Brain microvascular endothelial cell (primary cell): Measurements from ENCODE around the gene SLC25A34.

Experiments used
- DNase-seq: peaks from one replicate; pipeline ENCODE4 v3.0.0-alpha.2; 2020
- H3K27ac ChIP-seq: fragments of 250-450 bp; sonication (Bioruptor Pico); 2 replicates; pipeline ENCODE4 v1.5.1; 2020; ENCODE audit warnings: mild to moderate bottlenecking, moderate library complexity
- H3K27me3 ChIP-seq: fragments of 250-450 bp; sonication (Bioruptor Pico); replicated peaks from 2 replicates; pipeline ENCODE4 v1.5.1; 2020; ENCODE audit warnings: mild to moderate bottlenecking
- H3K36me3 ChIP-seq: fragments of 250-450 bp; sonication (Bioruptor Pico); replicated peaks from 2 replicates; pipeline ENCODE4 v1.5.1; 2020; ENCODE audit warnings: mild to moderate bottlenecking
- H3K4me3 ChIP-seq: 2 replicates; pipeline ENCODE4 v1.5.1; 2011; ENCODE audit warnings: low read depth, mild to moderate bottlenecking, control low read depth, low read length, moderate library complexity
- CTCF ChIP-seq: IDR thresholded peaks from 2 replicates; pipeline ENCODE4 v1.5.1; 2011; ENCODE audit warnings: low read depth, mild to moderate bottlenecking, moderate library complexity, low read length, control low read depth, inconsistent platforms; ENCODE audit errors: missing control alignments
- in situ Hi-C: cut with HindIII; loops from 2 replicates; pipeline ENCODE4 v1.10.0; 2017; ENCODE audit warnings: low sequenced_read_pairs, low pct_ligation_motif_present

Gene SLC25A34

GRCh38 chr1:15734901-15735300, 1.2 kb upstream of the SLC25A34 start:
- DNase-seq, result no peak
- in situ Hi-C loops, result no loop called here
- no peaks in the 10 kb centered on the region for H3K27me3 ChIP-seq
- no peak overlapping the region for H3K27ac ChIP-seq
- H3K36me3 ChIP-seq, result peaks cover 42% of the 10 kb centered on the region
- H3K4me3 ChIP-seq, result no peak overlapping the region
- TF ChIP-seq CTCF, result no peak

GRCh38 chr1:15735304-15736037, 587 bp upstream of the SLC25A34 start:
- DNase-seq, result no peak
- H3K4me3 ChIP-seq, result no peak overlapping the region
- TF ChIP-seq CTCF, result no peak
- in situ Hi-C loops, result no loop called here
- H3K27me3 ChIP-seq, result no peaks in the 10 kb centered on the region
- H3K36me3 ChIP-seq, result peaks cover 40% of the 10 kb centered on the region
- no peak overlapping the region for H3K27ac ChIP-seq

GRCh38 chr1:15736892-15737261, 819 bp downstream of the SLC25A34 start:
- no peak for DNase-seq
- in situ Hi-C loops, result no loop called here
- no peaks in the 10 kb centered on the region for H3K27me3 ChIP-seq
- TF ChIP-seq CTCF, result no peak
- H3K4me3 ChIP-seq, result no peak overlapping the region
- H3K27ac ChIP-seq, result no peak overlapping the region
- H3K36me3 ChIP-seq, result peaks cover 26% of the 10 kb centered on the region

- no peak overlapping the region for H3K27ac ChIP-seq
- H3K27me3 ChIP-seq, result no peaks in the 10 kb centered on the region
- in situ Hi-C loops, result no loop called here
- no peak for DNase-seq
- peaks cover 20% of the 10 kb centered on the region for H3K36me3 ChIP-seq
- TF ChIP-seq CTCF, result no peak
- no peak overlapping the region for H3K4me3 ChIP-seq
These were observed 1.6 kb downstream of the SLC25A34 start for GRCh38 chr1:15737324-15738319.

GRCh38 chr1:15738416-15739113, 2.5 kb downstream of the SLC25A34 start:
- no peaks in the 10 kb centered on the region for H3K27me3 ChIP-seq
- DNase-seq, result no peak
- TF ChIP-seq CTCF, result no peak
- in situ Hi-C loops, result no loop called here
- peaks cover 10% of the 10 kb centered on the region for H3K36me3 ChIP-seq
- no peak overlapping the region for H3K4me3 ChIP-seq
- H3K27ac ChIP-seq, result no peak overlapping the region
